OCI-LY7 (cell line): ENCODE measurements around the gene CCDC51. TPM values are rescaled to one million over a fixed set of nuclear protein-coding genes. Genes with fewer than 3 reads are reported as not detected.

Experiments
- BruUV-seq: library from RNA; stranded (reverse); fragments of 400-500 nt; replicated peaks from 2 replicates; lab custom pipeline; 2021; lab: Mats Ljungman, UMichigan
- CTCF ChIA-PET: fragments of 300-600 bp; sonication (Branson Sonifier 250); formaldehyde crosslinking; loops from one replicate; lab custom pipeline; 2022; ENCODE audit warnings: antibody characterized with exemption; ENCODE audit not compliant: unreplicated experiment; lab: Charles Lee
- POLR2A ChIA-PET: fragments of 300-600 bp; sonication (Branson Sonifier 250); formaldehyde crosslinking; loops from one replicate; lab custom pipeline; 2022; ENCODE audit warnings: antibody characterized with exemption; lab: Charles Lee
- DNase-seq: peaks from one replicate; pipeline ENCODE4 v3.0.0-alpha.2; 2015; ENCODE audit warnings: low spot score
- H2AFZ ChIP-seq: fragments of 200-600 bp; sonication (generic), shearing (Covaris generic); 2 replicates; pipeline ENCODE4 v1.6.1; 2014; ENCODE audit warnings: mild to moderate bottlenecking, antibody characterized with exemption, low read length, moderate library complexity
- H3K27ac ChIP-seq: fragments of 200-600 bp; sonication (generic); 2 replicates; pipeline ENCODE4 v1.5.1; 2014; ENCODE audit warnings: mixed run types, low read depth, mild to moderate bottlenecking, moderate library complexity, low read length, inconsistent platforms; ENCODE audit not compliant: poor library complexity, severe bottlenecking
- H3K36me3 ChIP-seq: fragments of 200-600 bp; sonication (generic); 2 replicates; pipeline ENCODE4 v1.6.1; 2014; ENCODE audit warnings: mild to moderate bottlenecking, antibody characterized with exemption, low read length, moderate library complexity, mixed read lengths; ENCODE audit not compliant: insufficient read depth
- H3K4me1 ChIP-seq: fragments of 200-600 bp; sonication (generic); 2 replicates; pipeline ENCODE4 v1.5.1; 2014; ENCODE audit warnings: mild to moderate bottlenecking, low read length; ENCODE audit not compliant: insufficient read depth, poor library complexity, severe bottlenecking
- H3K4me2 ChIP-seq: fragments of 200-600 bp; sonication (generic); 2 replicates; pipeline ENCODE4 v1.6.1; 2014; ENCODE audit warnings: mild to moderate bottlenecking, low read length
- H3K4me3 ChIP-seq: fragments of 200-600 bp; sonication (generic); 2 replicates; pipeline ENCODE4 v1.5.1; 2014; ENCODE audit warnings: mild to moderate bottlenecking, low read depth, low read length; ENCODE audit not compliant: poor library complexity, severe bottlenecking
- H3K79me2 ChIP-seq: fragments of 200-600 bp; sonication (generic); 2 replicates; pipeline ENCODE4 v1.6.1; 2016; ENCODE audit warnings: low read depth, mild to moderate bottlenecking, low read length, moderate library complexity, mixed read lengths; ENCODE audit not compliant: insufficient read depth
- H3K9me2 ChIP-seq: fragments of 200-600 bp; sonication (generic); 2 replicates; pipeline ENCODE4 v1.6.1; 2016; ENCODE audit warnings: mild to moderate bottlenecking, low read length, mixed read lengths; ENCODE audit not compliant: insufficient read depth
- H3K9me3 ChIP-seq: fragments of 200-600 bp; sonication (generic); 2 replicates; pipeline ENCODE4 v1.6.1; 2014; ENCODE audit warnings: mild to moderate bottlenecking, mixed run types, low read length, mixed read lengths
- H4K20me1 ChIP-seq: fragments of 200-600 bp; sonication (generic); 2 replicates; pipeline ENCODE4 v1.6.1; 2014; ENCODE audit warnings: mild to moderate bottlenecking, antibody characterized with exemption, low read length, moderate library complexity, mixed read lengths; ENCODE audit not compliant: insufficient read depth
- CTCF ChIP-seq: fragments of 200-600 bp; sonication (generic); conservative IDR thresholded peaks from 2 replicates; pipeline ENCODE4 v1.5.1; 2014; ENCODE audit warnings: mild to moderate bottlenecking, antibody characterized with exemption, low read length, moderate library complexity, mixed read lengths
- EZH2phosphoT487 ChIP-seq: fragments of 200-600 bp; sonication (generic); IDR thresholded peaks from 2 replicates; pipeline ENCODE4 v1.6.1; 2018; ENCODE audit warnings: low read depth, borderline replicate concordance, mild to moderate bottlenecking, mixed run types, antibody characterized with exemption, low read length, moderate library complexity, mixed read lengths
- intact Hi-C: fragments of 100-400 bp; cut with micrococcal nuclease; formaldehyde crosslinking; loops from one replicate; pipeline ENCODE4 v1.10.0; 2022; ENCODE audit not compliant: unreplicated experiment
- total RNA-seq, 2 experiments: library from RNA; depleted of rRNA in 1 of 2; stranded (reverse); fragments of >200 nt in 1 of 2; shearing (Covaris generic) in 1 of 2; gene quantifications; 2 replicates each; pipeline ENCODE4 v1.2.3, GENCODE V29; 2014 to 2022

CCDC51 gene
- total RNA-seq, 2 experiments from 2014 or later = 23.0 to 24.9 TPM

GRCh38 chr3:48466386-48467109 lies 26.6 kb upstream of the CCDC51 start:
- Histone ChIP-seq H3K27ac (peak overlapping the region; percentile 59), H3K9me3 (no peaks in the 10 kb centered on the region), H2AFZ (no peak overlapping the region), H3K4me1 (peaks cover 57% of the 10 kb centered on the region), H3K79me2 (peaks cover 42% of the 10 kb centered on the region), H4K20me1 (no peaks in the 10 kb centered on the region; the same call in 1 of the 2 replicates), H3K4me3 (peak overlapping the region; percentile 72), H3K4me2 (peak overlapping the region; percentile 86), H3K36me3 (peaks cover 37% of the 10 kb centered on the region), H3K9me2 (no peaks in the 10 kb centered on the region)
- DNase-seq = peak; percentile 57
- ChIA-PET POLR2A (interaction anchor here (0.7 kb wide), 1 partner anchor 27 kb away, joined by 3 read pairs; the partner anchor contains the start of genes CCDC51 and TMA7), CTCF (interaction anchor here (1.0 kb wide), 2 partner anchors 30 to 87 kb away, joined by 3 to 4 read pairs; no protein-coding TSS in a partner anchor)
- TSS peak; percentile 64 for BruUV-seq
- TF ChIP-seq EZH2phosphoT487 (no peak), CTCF (no peak)
- intact Hi-C loops = loop anchor here (1.0 to 2.0 kb wide), 2 partner anchors 20 to 41 kb away; partner anchors contain the start of gene ATRIP

- ChIA-PET POLR2A (no interaction called here), CTCF (interaction anchor here (1.0 kb wide), 2 partner anchors 29 to 88 kb away, joined by 3 to 4 read pairs; no protein-coding TSS in a partner anchor)
- no peaks in the 10 kb centered on the region for H3K9me2 ChIP-seq
- TF ChIP-seq CTCF = peak; percentile 75
- no peak for TF ChIP-seq EZH2phosphoT487
- peak overlapping the region; percentile 59 for H3K27ac ChIP-seq
- peaks cover 34% of the 10 kb centered on the region; the same call in 1 of the 2 replicates for H3K79me2 ChIP-seq
- no peaks in the 10 kb centered on the region for H3K9me3 ChIP-seq
- 0 out of 2 replicates have a peak overlapping the region, but pooled peaks have one; percentile 1 for H2AFZ ChIP-seq
- peak overlapping the region; percentile 86 for H3K4me2 ChIP-seq
- peaks cover 51% of the 10 kb centered on the region for H3K4me1 ChIP-seq
- H4K20me1 ChIP-seq = no peaks in the 10 kb centered on the region; the same call in 1 of the 2 replicates
- intact Hi-C loops = loop anchor here (1.0 to 2.0 kb wide), 3 partner anchors 19 to 83 kb away; partner anchors contain the start of gene ATRIP
- peaks cover 45% of the 10 kb centered on the region for H3K36me3 ChIP-seq
- no TSS peak for BruUV-seq
- peak overlapping the region; percentile 72 for H3K4me3 ChIP-seq
- peak; percentile 90 for DNase-seq
These were observed 25.8 kb upstream of the CCDC51 start for GRCh38 chr3:48465531-48466378.
